CD8-positive, alpha-beta memory T cell (primary cell): ENCODE data around the gene TNFRSF4. TPM values are rescaled to one million over a fixed set of nuclear protein-coding genes. Genes with fewer than 3 reads are reported as not detected.

Experiments used
- CTCF ChIA-PET: fragments of 350-600 bp; sonication (Branson Sonifier 250); formaldehyde crosslinking; loops from one replicate; lab custom pipeline; 2021; ENCODE audit warnings: antibody characterized with exemption; lab: Charles Lee
- POLR2A ChIA-PET: fragments of 350-600 bp; sonication (Branson Sonifier 250); formaldehyde crosslinking; loops from one replicate; lab custom pipeline; 2021; ENCODE audit warnings: antibody characterized with exemption; lab: Charles Lee
- DNase-seq, 5 donors: peaks; one replicate each; pipeline versions ENCODE4 v3.0.0 to v3.0.0-alpha.2; 2020 to 2022; ENCODE audit warnings: mixed read lengths in 1 of 5
- H3K27ac ChIP-seq: one replicate; pipeline ENCODE4 v1.7.0; 2013; ENCODE audit warnings: low read depth, mild to moderate bottlenecking, low read length, moderate library complexity
- H3K27me3 ChIP-seq: 2 replicates; pipeline ENCODE4 v1.7.0; 2013; ENCODE audit warnings: low read length, mild to moderate bottlenecking; ENCODE audit not compliant: insufficient read depth, poor library complexity, severe bottlenecking
- H3K36me3 ChIP-seq: 2 replicates; pipeline ENCODE4 v1.7.0; 2013; ENCODE audit warnings: mild to moderate bottlenecking, low read length, moderate library complexity; ENCODE audit not compliant: insufficient read depth
- H3K4me1 ChIP-seq: 2 replicates; pipeline ENCODE4 v1.7.0; 2013; ENCODE audit warnings: mild to moderate bottlenecking, low read length, moderate library complexity; ENCODE audit not compliant: insufficient read depth
- H3K4me3 ChIP-seq: 2 replicates; pipeline ENCODE4 v1.7.0; 2013; ENCODE audit warnings: mild to moderate bottlenecking, low read length
- H3K9me3 ChIP-seq: 2 replicates; pipeline ENCODE4 v1.7.0; 2013; ENCODE audit warnings: mild to moderate bottlenecking, low read length
- H3K27ac Mint-ChIP-seq, 8 donors: one replicate each; pipeline ENCODE4 v1.8.0; 2020 to 2021; ENCODE audit warnings: mixed read lengths in 8 of 8, mild to moderate bottlenecking in 6 of 8, inconsistent platforms in 3 of 8, moderate library complexity in 3 of 8
- H3K27me3 Mint-ChIP-seq, 2 donors: one replicate each; pipeline ENCODE4 v1.8.0; 2020 to 2021; ENCODE audit warnings: mixed read lengths in 2 of 2, mild to moderate bottlenecking in 1 of 2, moderate library complexity in 1 of 2
- H3K36me3 Mint-ChIP-seq, 3 donors: one replicate each; pipeline ENCODE4 v1.8.0; 2020 to 2021; ENCODE audit warnings: mixed read lengths in 3 of 3, inconsistent platforms in 1 of 3, mild to moderate bottlenecking in 1 of 3
- H3K4me1 Mint-ChIP-seq, 3 donors: one replicate each; pipeline ENCODE4 v1.8.0; 2020 to 2021; ENCODE audit warnings: mixed read lengths in 3 of 3, inconsistent platforms in 1 of 3, mild to moderate bottlenecking in 1 of 3
- H3K4me3 Mint-ChIP-seq, 7 donors: one replicate each; pipeline ENCODE4 v1.8.0; 2020 to 2021; ENCODE audit warnings: mixed read lengths in 7 of 7, mild to moderate bottlenecking in 6 of 7, moderate library complexity in 4 of 7, inconsistent platforms in 2 of 7
- H3K9me3 Mint-ChIP-seq, 5 donors: one replicate each; pipeline ENCODE4 v1.8.0; 2020 to 2022; ENCODE audit warnings: mixed read lengths in 5 of 5, mild to moderate bottlenecking in 3 of 5, moderate library complexity in 2 of 5, inconsistent platforms in 1 of 5
- polyA plus RNA-seq: library from polyadenylated mRNA; unstranded; fragments of 300-500 nt; fragmentation: Illumina TruSeq; gene quantifications from one replicate; pipeline ENCODE4 v1.2.3, GENCODE V29; 2021
- total RNA-seq, 2 experiments: library from RNA; stranded (reverse); gene quantifications; one replicate each; pipeline ENCODE4 v1.2.3, GENCODE V29; 2021

The TNFRSF4 gene
- total and polyA plus RNA-seq, 3 experiments from 2014 or later, result 1.9 to 193 (median 180) TPM

- no peak overlapping the region for H3K27ac ChIP-seq
- no peaks in the 10 kb centered on the region for H3K9me3 Mint-ChIP-seq
- H3K4me1 Mint-ChIP-seq, result peaks cover 3 to 19% (median 9%) of the 10 kb centered on the region in 3 donors
- H3K4me1 ChIP-seq, result peaks cover 15% of the 10 kb centered on the region
- peaks cover 8 to 9% of the 10 kb centered on the region in 2 donors for H3K27me3 Mint-ChIP-seq
- H3K4me3 Mint-ChIP-seq, result no peak overlapping the region
- H3K9me3 ChIP-seq, result no peaks in the 10 kb centered on the region
- H3K27ac Mint-ChIP-seq, result no peak overlapping the region
- no peak for DNase-seq
- CTCF ChIA-PET, result no interaction called here
- no peaks in the 10 kb centered on the region for H3K36me3 Mint-ChIP-seq
- H3K27me3 ChIP-seq, result no peaks in the 10 kb centered on the region
- no peak overlapping the region for H3K4me3 ChIP-seq
- H3K36me3 ChIP-seq, result no peaks in the 10 kb centered on the region
- POLR2A ChIA-PET, result no interaction called here
These were observed 38.5 kb downstream of the TNFRSF4 start for GRCh38 chr1:1175221-1176062.

DNA sequence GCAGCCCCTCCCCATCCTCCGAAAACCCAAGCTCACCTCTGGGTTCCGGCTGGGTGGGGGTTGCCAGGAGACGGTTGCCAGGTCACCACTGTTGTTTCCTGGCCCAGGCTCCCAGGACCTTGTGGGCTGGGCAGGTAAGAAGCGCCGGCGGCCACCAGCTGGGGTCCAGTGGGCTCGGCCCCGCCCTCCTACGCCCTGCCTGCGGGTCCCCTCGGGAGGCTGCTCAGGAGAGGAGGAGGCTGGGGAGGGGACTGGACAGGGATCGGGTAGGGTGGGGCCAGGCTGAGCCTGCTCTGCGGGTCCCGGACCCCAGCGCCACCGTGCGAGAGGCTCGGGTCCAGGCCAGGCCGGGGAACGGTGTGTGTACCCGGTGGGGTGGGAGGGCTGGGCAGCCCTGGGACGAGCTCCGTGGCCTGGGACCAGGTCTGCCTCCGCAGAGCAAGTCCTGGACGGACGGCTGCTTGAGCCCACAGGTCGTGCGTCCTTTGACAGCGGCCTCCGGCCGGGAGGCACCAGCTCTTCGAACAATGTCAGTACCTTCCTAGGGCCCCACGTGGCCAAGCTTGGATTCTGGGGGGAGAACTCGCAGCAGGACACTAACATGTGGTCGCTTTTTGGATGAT is 40.0 kb downstream of the TNFRSF4 start, which contains the start of gene TTLL10:
Gene TTLL10 (plus strand): TSS at position 88 of the 623 bp plus-strand sequence. CDS start 5,336 bp downstream, outside the sequence.
- POLR2A ChIA-PET, result interaction anchor here (0.5 to 0.9 kb wide), 2 partner anchors 16 to 383 kb away, joined by 3 to 4 read pairs; no protein-coding TSS in a partner anchor

GRCh38 chr1:1173061-1173792 is 40.7 kb downstream of the TNFRSF4 start:
- Histone ChIP-seq H3K27ac (no peak overlapping the region), H3K27me3 (no peaks in the 10 kb centered on the region), H3K4me3 (no peak overlapping the region), H3K36me3 (no peaks in the 10 kb centered on the region), H3K9me3 (no peaks in the 10 kb centered on the region), H3K4me1 (peaks cover 15% of the 10 kb centered on the region)
- H3K27me3 Mint-ChIP-seq, result peaks cover 11 to 14% of the 10 kb centered on the region in 2 donors
- H3K36me3 Mint-ChIP-seq, result no peaks in the 10 kb centered on the region
- ChIA-PET POLR2A (interaction anchor here (0.5 to 0.9 kb wide), 2 partner anchors 16 to 384 kb away, joined by 3 to 4 read pairs; no protein-coding TSS in a partner anchor), CTCF (no interaction called here)
- peaks cover 4 to 24% (median 9%) of the 10 kb centered on the region in 3 donors for H3K4me1 Mint-ChIP-seq
- no peaks in the 10 kb centered on the region for H3K9me3 Mint-ChIP-seq
- H3K4me3 Mint-ChIP-seq, result peak overlapping the region in 3 of 7 donors; percentile 27 to 54 (median 41)
- peak overlapping the region in 1 of 8 donors; percentile 19 for H3K27ac Mint-ChIP-seq
- DNase-seq, result no peak

More for the DNA sequence above, 40.0 kb downstream of the TNFRSF4 start, which contains the start of gene TTLL10:
- H3K27me3 Mint-ChIP-seq, result peaks cover 11 to 14% of the 10 kb centered on the region in 2 donors
- no peak within 1 kb of the TSS for H3K27ac ChIP-seq
- no peaks in the 10 kb centered on the region for H3K9me3 ChIP-seq
- peak within 1 kb of the TSS in 1 of 8 donors; percentile 77 for H3K27ac Mint-ChIP-seq
- H3K36me3 ChIP-seq, result no peaks in the 10 kb centered on the region
- peak within 1 kb of the TSS in 5 of 7 donors; percentile 8 to 54 (median 41) for H3K4me3 Mint-ChIP-seq
- H3K4me1 Mint-ChIP-seq, result peaks cover 4 to 24% (median 9%) of the 10 kb centered on the region in 3 donors
- H3K36me3 Mint-ChIP-seq, result no peaks in the 10 kb centered on the region
- no peaks in the 10 kb centered on the region for H3K9me3 Mint-ChIP-seq
- no peak within 1 kb of the TSS for H3K4me3 ChIP-seq
- peak in 3 of 5 donors; percentile 46 to 85 (median 59) for DNase-seq
- peaks cover 15% of the 10 kb centered on the region for H3K4me1 ChIP-seq
- no peaks in the 10 kb centered on the region for H3K27me3 ChIP-seq
- CTCF ChIA-PET, result no interaction called here

GRCh38 chr1:1171546-1172340 is 42.2 kb downstream of the TNFRSF4 start:
- Mint-ChIP-seq H3K9me3 (no peaks in the 10 kb centered on the region), H3K27ac (peak overlapping the region in 7 of 8 donors; percentile 14 to 72 (median 39)), H3K36me3 (no peaks in the 10 kb centered on the region), H3K4me3 (peak overlapping the region in 1 of 7 donors; percentile 32), H3K4me1 (peaks cover 4 to 24% (median 6%) of the 10 kb centered on the region in 3 donors), H3K27me3 (peaks cover 8 to 11% of the 10 kb centered on the region in 2 donors)
- H3K27me3 ChIP-seq, result no peaks in the 10 kb centered on the region
- no peak overlapping the region for H3K27ac ChIP-seq
- CTCF ChIA-PET, result no interaction called here
- POLR2A ChIA-PET, result no interaction called here
- DNase-seq, result peak in 3 of 5 donors; percentile 17 to 53 (median 48)
- no peaks in the 10 kb centered on the region for H3K9me3 ChIP-seq
- H3K4me3 ChIP-seq, result no peak overlapping the region
- peaks cover 15% of the 10 kb centered on the region for H3K4me1 ChIP-seq
- no peaks in the 10 kb centered on the region for H3K36me3 ChIP-seq

GRCh38 chr1:1171161-1171545 is 42.8 kb downstream of the TNFRSF4 start:
- Histone ChIP-seq H3K27me3 (no peaks in the 10 kb centered on the region), H3K4me3 (no peak overlapping the region)

DNA sequence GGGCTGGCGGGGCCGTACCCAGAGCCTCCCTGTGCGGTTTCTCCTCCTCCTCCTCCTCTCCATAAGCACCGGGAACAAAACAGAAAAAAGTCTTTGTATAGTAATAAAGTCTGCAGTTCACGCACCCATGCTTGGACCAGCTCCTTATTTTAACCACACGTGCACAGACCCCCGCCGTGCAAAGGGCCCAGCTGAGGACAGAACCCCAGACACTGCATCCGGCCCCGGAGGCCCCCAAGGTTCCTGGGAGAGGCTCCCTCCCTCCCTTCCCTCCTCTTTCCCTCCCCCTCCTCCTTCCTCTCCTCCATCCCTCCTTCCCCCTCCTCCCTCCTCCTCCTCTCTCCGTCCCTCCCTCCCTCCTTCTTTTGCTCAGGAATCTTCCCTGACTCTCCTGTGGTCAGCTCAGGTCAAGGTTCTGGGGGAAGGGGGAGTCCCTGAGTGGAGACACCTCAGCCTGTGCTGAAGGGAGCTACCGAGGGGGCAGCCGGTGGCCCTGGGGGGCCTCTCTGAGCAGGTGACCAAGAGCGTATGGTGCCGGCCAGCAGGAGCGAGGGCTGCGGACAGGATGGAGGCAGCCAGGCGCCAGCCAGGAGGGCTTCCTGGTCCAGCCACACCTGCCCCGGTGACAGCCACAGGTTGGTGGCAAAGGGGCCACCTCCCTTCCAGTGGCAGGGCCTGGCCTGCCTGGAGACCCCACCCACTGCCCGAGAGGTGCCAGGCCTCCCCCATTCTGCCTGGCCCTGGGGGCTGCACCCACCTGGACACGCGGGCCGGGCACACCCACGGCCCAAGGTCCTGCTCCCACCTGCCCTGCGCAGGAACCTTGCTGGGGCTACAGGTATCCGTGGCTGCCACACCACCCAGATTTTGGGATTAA is 43.5 kb downstream of the TNFRSF4 start:
- POLR2A ChIA-PET, result interaction anchor here (0.6 kb wide), 1 partner anchor 37 kb away, joined by 3 read pairs; no protein-coding TSS in a partner anchor

More at GRCh38 chr1:1171161-1171545, 42.8 kb downstream of the TNFRSF4 start:
- Histone ChIP-seq H3K4me1 (peaks cover 15% of the 10 kb centered on the region), H3K9me3 (no peaks in the 10 kb centered on the region), H3K27ac (no peak overlapping the region), H3K36me3 (no peaks in the 10 kb centered on the region)
- POLR2A ChIA-PET, result no interaction called here
- Mint-ChIP-seq H3K9me3 (no peaks in the 10 kb centered on the region), H3K36me3 (no peaks in the 10 kb centered on the region), H3K4me3 (no peak overlapping the region), H3K27ac (no peak overlapping the region), H3K4me1 (peaks cover 4 to 24% (median 5%) of the 10 kb centered on the region in 3 donors), H3K27me3 (peaks cover 4 to 11% of the 10 kb centered on the region in 2 donors)
- no peak for DNase-seq
- CTCF ChIA-PET, result no interaction called here

More for the DNA sequence above, 43.5 kb downstream of the TNFRSF4 start:
- Histone ChIP-seq H3K27me3 (no peaks in the 10 kb centered on the region), H3K4me1 (peaks cover 15% of the 10 kb centered on the region), H3K9me3 (no peaks in the 10 kb centered on the region), H3K4me3 (no peak overlapping the region), H3K36me3 (no peaks in the 10 kb centered on the region), H3K27ac (no peak overlapping the region)
- H3K27ac Mint-ChIP-seq, result no peak overlapping the region
- H3K36me3 Mint-ChIP-seq, result no peaks in the 10 kb centered on the region
- CTCF ChIA-PET, result no interaction called here
- no peaks in the 10 kb centered on the region for H3K9me3 Mint-ChIP-seq
- peak in 1 of 5 donors; percentile 41 for DNase-seq
- peaks cover 4 to 14% of the 10 kb centered on the region in 2 donors for H3K27me3 Mint-ChIP-seq
- H3K4me3 Mint-ChIP-seq, result no peak overlapping the region
- peaks cover 4 to 24% (median 8%) of the 10 kb centered on the region in 3 donors for H3K4me1 Mint-ChIP-seq
